ENCODE results near the gene TAS2R30. TPM values are rescaled to one million over a fixed set of nuclear protein-coding genes. Genes with fewer than 3 reads are reported as not detected.
"Not testable (repeated sequence)": the region's sequence is repeated elsewhere in the genome, so short reads cannot be mapped to it uniquely, and the experiment has no call there.

Gene TAS2R30
- total RNA-seq, 2 donors from 2014 or later = 1.5 to 3.7 TPM

DNA sequence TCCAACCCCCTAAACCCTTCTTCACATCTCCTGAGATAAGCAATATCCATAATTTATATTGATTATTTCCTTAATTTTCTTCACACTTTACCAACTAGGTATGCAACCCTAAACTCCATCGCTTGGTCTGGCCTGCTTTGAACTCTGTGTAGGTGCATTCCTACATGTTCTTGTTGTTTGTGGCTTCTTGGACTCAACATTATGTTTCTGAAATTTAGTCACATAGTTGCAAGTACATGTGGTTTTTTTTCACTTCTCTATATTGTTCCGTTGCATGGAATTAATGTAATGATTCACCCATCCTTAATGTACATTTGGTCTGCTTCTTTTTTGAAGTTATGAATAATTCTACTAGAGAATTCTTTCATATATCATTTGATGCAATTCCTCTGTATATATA lies 1.6 kb upstream of the TAS2R30 start:
- intact Hi-C loops (cut with DNase I) = no loop called here
- Histone ChIP-seq H3K9me3 (no peaks in the 10 kb centered on the region), H3K4me3 (no peak overlapping the region), H3K27me3 (replicated peaks; ENCODE audit: insufficient read depth) (no peaks in the 10 kb centered on the region), H3K27ac (no peak overlapping the region), H3K36me3 (no peaks in the 10 kb centered on the region), H3K4me1 (replicated peaks) (no peaks in the 10 kb centered on the region)
- DNase-seq (ENCODE audit: low spot score) = no peak
- WGBS = 91% methylated on average over 2 of the region's 2 CpGs
- TF ChIP-seq POLR2AphosphoS5 (IDR thresholded peaks at IDR 0.05) (no peak), POLR2A (IDR thresholded peaks at IDR 0.05) (no peak), CTCF (IDR thresholded peaks at IDR 0.05) (no peak)

GRCh38 chr12:11133816-11134215 lies 628 bp downstream of the TAS2R30 start:
- no peaks in the 10 kb centered on the region for H3K9me3 ChIP-seq
- no peak overlapping the region for H3K4me3 ChIP-seq
- no peaks in the 10 kb centered on the region for H3K4me1 ChIP-seq (replicated peaks)
- TF ChIP-seq POLR2AphosphoS5 (IDR thresholded peaks at IDR 0.05) = no peak
- no peak for TF ChIP-seq POLR2A (IDR thresholded peaks at IDR 0.05)
- no peak for TF ChIP-seq CTCF (IDR thresholded peaks at IDR 0.05)
- H3K27me3 ChIP-seq (replicated peaks; ENCODE audit: insufficient read depth) = no peaks in the 10 kb centered on the region
- H3K36me3 ChIP-seq = no peaks in the 10 kb centered on the region
- DNase-seq (ENCODE audit: low spot score) = peak; percentile 9
- WGBS = 50% methylated on average over 2 of the region's 2 CpGs
- intact Hi-C loops (cut with DNase I) = no loop called here
- H3K27ac ChIP-seq = no peak overlapping the region

- no peaks in the 10 kb centered on the region for H3K27me3 ChIP-seq (replicated peaks; ENCODE audit: insufficient read depth)
- no peaks in the 10 kb centered on the region for H3K36me3 ChIP-seq
- no peak overlapping the region for H3K4me3 ChIP-seq
- H3K4me1 ChIP-seq (replicated peaks) = no peaks in the 10 kb centered on the region
- no peaks in the 10 kb centered on the region for H3K9me3 ChIP-seq
- TF ChIP-seq POLR2AphosphoS5 (IDR thresholded peaks at IDR 0.05) = no peak
- TF ChIP-seq CTCF (IDR thresholded peaks at IDR 0.05) = no peak
- TF ChIP-seq POLR2A (IDR thresholded peaks at IDR 0.05) = no peak
- intact Hi-C loops (cut with DNase I) = no loop called here
- no peak overlapping the region for H3K27ac ChIP-seq
- WGBS = 97% methylated on average over 2 of the region's 2 CpGs
- no peak for DNase-seq (ENCODE audit: low spot score)
These were observed 1.3 kb downstream of the TAS2R30 start for GRCh38 chr12:11133162-11133561.

GRCh38 chr12:11130999-11131398 lies 3.4 kb downstream of the TAS2R30 start:
- Histone ChIP-seq H3K27ac (no peak overlapping the region), H3K36me3 (no peaks in the 10 kb centered on the region), H3K27me3 (replicated peaks; ENCODE audit: insufficient read depth) (no peaks in the 10 kb centered on the region), H3K9me3 (no peaks in the 10 kb centered on the region), H3K4me1 (replicated peaks) (no peaks in the 10 kb centered on the region), H3K4me3 (no peak overlapping the region)
- no peak for DNase-seq (ENCODE audit: low spot score)
- WGBS = 97% methylated on average over 2 of the region's 2 CpGs
- TF ChIP-seq POLR2A (IDR thresholded peaks at IDR 0.05) (no peak), POLR2AphosphoS5 (IDR thresholded peaks at IDR 0.05) (no peak), CTCF (IDR thresholded peaks at IDR 0.05) (no peak)
- intact Hi-C loops (cut with DNase I) = no loop called here

- H3K27me3 ChIP-seq (replicated peaks; ENCODE audit: insufficient read depth) = no peaks in the 10 kb centered on the region
- no peak for TF ChIP-seq POLR2A (IDR thresholded peaks at IDR 0.05)
- no peak for TF ChIP-seq CTCF (IDR thresholded peaks at IDR 0.05)
- no peak for TF ChIP-seq POLR2AphosphoS5 (IDR thresholded peaks at IDR 0.05)
- H3K27ac ChIP-seq = no peak overlapping the region
- no peaks in the 10 kb centered on the region for H3K4me1 ChIP-seq (replicated peaks)
- H3K36me3 ChIP-seq = no peaks in the 10 kb centered on the region
- no peaks in the 10 kb centered on the region for H3K9me3 ChIP-seq
- no peak for DNase-seq (ENCODE audit: low spot score)
- 96% methylated on average over 3 of the region's 3 CpGs for WGBS
- H3K4me3 ChIP-seq = no peak overlapping the region
- intact Hi-C loops (cut with DNase I) = no loop called here
These were observed 4.1 kb downstream of the TAS2R30 start for GRCh38 chr12:11130382-11130781.

GRCh38 chr12:11114130-11114529 lies 20.3 kb downstream of the TAS2R30 start:
- WGBS = 96% methylated on average over 1 of the region's 1 CpG
- H3K36me3 ChIP-seq; H3K4me1 ChIP-seq (replicated peaks); intact Hi-C loops (cut with DNase I); H3K9me3 ChIP-seq; DNase-seq (ENCODE audit: low spot score); H3K4me3 ChIP-seq; H3K27me3 ChIP-seq (replicated peaks; ENCODE audit: insufficient read depth); H3K27ac ChIP-seq: not testable (repeated sequence)

GRCh38 chr12:11111213-11111612 lies 23.2 kb downstream of the TAS2R30 start:
- H3K4me1 ChIP-seq (replicated peaks); DNase-seq (ENCODE audit: low spot score); H3K27ac ChIP-seq; H3K36me3 ChIP-seq; H3K27me3 ChIP-seq (replicated peaks; ENCODE audit: insufficient read depth); H3K9me3 ChIP-seq; H3K4me3 ChIP-seq; intact Hi-C loops (cut with DNase I): not testable (repeated sequence)
- WGBS = 96% methylated on average over 1 of the region's 1 CpG

Data from prostate gland (tissue), 2 donors.